ENCODE results near the gene PRR35.
A peak's percentile ranks its signal among the peaks of the same experiment; 100 is the strongest.

PRR35 gene

DNA sequence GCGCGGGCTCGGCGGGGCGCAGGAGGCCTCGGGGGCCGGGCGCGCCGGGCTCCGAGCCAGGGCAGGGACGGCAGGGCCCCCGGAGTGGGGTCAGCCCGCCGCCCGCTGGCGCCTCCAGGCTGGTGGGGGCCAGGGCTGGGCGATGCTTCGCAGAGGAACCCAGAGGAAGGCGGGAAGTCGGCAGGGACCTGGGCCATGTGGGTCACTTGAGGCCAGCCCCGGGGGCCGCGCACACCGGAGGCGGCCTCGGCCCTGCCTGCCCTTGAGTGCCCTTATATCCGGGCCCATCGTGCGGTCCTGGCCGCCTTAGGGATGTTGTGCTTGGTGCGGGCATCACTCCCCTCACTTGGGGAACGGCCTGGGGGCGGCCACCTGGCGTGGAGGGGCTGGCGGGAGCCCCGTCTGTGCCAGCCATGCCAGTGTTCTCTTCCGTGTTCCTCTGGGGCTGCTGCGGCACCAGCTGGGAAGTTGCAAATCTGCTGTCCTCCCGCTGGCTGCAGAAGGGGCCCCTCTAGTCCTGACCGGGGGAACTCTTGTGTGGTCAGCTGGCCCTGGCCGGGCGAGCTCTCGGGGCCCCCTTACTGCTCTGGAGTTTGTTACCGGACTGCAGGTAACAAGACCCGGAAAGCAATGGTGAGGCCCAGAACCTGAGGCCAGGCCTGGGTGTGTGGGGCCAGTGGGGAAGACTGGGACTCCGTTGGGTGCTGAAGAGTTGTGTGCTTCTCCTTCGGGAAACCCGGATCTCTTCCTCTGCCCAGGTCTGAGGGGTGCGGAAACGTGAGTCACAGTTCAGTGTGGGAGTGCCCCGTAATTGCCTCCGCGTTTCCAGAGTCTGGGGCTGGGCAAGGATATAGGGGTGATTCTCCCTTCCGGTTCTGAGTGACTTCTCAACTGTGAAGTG lies 31.8 kb upstream of the PRR35 start:
- DNase-seq: peak in 4 of 6 experiments; percentile 13 to 51 (median 28)

- DNase-seq: peak in 1 of 6 experiments; percentile 39
Measured at GRCh38 chr16:529012-529575, 31.1 kb upstream of the PRR35 start.

DNA sequence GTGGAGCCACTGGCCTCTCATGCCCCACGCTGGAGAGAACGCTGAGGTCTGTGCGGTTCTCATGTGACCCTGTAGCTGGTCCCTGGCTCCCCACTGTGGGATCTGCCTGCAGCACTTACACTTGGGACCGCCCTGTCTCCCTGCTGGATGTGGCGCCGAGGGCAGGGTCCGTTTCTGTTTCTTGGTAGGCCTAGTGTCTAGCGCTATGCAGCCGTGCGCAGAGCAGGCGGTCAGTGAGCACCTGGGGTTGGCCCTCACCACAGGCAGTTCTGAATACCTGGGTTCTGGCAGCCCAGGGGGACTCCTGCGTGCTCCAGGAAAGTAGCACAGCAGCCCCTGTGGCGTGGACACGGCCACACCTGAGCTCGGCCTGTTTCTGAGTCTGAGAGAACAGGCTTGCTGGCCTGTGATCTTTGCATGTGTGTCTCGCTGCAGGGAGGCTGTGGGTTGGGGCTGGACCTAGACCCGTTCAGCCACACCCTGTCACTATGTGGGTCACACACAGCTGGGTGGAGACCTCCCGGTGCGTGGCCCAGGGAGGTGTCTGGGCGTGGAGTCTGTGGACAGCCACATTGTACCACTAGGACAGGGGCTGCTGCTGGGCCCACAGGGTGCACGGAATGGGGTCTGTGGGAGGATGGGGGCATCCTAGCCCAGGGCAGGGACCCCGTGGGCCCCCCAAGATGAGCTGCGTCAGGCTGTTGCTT lies 29.9 kb upstream of the PRR35 start:
- no peak for DNase-seq

GRCh38 chr16:531494-532125 lies 28.6 kb upstream of the PRR35 start:
- DNase-seq: no peak

GRCh38 chr16:533391-534123 lies 26.6 kb upstream of the PRR35 start:
- DNase-seq: no peak

GRCh38 chr16:534135-534534 lies 26.1 kb upstream of the PRR35 start:
- DNase-seq: no peak

GRCh38 chr16:534856-535445 lies 25.2 kb upstream of the PRR35 start:
- DNase-seq: no peak

- no peak for DNase-seq
Measured at GRCh38 chr16:535446-536405, 24.5 kb upstream of the PRR35 start.

DNA sequence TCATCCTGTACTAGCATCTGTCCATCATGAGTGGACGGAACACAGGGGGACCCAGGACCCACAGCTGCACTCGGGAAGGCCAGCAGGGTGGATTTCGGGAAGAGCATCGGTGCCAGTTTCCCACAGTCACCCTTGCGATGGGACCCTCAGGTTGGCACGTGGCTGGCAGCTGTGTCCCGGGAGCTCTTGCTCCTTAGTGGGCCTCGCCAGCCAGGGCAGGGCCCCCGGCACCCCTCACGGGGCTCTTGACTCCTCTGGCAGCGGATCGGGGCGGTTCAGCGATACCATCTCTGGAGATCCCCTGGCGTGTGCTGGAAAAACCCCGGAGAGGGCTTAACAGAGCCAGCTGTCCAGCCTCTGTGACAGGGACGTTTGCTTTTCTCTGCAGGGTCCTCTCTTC lies 23.4 kb upstream of the PRR35 start:
- no peak for DNase-seq

DNA sequence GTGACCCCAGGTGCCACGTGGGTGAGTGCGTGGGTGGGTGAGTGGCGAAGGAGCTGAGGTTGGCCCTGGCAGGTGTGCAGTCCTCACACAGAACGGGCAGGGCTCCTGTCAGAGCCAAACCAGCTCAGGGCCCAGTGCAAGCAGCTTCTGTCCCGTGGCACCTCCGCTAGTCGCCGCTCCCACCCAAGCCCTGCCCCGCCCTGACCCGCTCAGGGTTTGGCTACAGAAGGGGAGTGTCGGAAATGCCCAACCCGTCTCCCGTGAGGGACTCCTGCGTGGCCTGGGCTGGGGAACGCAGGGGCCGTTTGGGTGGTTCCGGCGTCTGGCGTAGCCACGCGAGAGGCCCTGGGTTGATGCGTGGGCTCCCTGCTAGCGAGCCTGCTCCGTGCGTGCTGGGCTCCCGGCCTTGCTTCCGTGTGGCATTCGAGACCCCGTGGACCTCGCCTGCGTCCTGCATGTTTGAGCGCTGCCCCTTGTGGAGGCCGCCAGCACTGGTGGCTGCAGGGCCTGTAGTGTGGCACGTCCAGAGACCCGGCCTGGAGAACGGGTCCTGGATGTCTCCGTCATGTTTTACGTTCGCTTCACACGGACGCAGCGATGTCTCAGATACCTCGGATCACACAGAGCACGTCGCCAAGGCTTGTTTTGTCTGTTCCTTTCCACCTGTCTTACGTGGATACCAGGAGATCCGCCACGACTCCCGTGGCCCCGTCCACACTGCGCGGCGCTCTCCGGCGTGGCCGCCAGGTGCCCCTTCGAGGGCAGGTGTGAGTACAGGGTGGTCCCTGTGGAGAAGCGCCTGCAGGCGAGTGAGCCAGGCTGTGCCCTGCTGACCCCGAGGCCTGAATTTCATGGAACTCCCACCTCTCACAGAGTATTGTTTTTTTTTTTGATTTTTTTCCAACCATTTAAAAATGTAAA lies 22.5 kb upstream of the PRR35 start:
- DNase-seq: no peak

DNA sequence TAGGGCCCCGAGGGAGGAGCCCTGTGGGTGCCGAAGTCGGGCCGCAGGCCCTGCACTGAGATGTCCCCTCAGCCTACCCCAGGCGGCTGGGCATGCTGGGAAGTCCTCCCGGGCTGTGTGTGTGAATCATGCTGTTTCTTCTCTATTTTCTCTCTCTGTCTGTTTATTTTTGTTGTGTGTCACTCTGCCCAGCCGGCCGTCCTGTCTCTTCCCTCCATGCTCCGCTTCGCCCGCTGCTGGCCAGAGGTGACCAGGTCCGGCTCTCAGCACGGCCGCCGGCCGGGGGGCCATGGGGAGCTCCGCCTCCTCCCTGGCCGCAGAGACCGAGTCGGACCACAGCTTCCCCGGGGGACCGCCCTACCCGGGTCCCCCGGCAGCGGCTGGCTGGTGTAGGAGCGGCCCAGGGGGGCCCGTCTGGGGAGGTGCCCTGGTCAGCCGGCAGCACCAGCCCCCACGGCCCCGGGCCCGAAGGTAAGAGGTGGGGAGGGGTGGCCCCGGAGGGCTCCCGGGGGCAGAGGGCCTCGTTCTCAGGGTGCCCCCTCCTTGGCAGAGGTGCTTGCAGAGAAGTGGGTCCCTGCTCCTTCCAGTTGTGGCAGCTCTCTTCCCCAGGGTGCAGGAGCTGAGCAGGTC lies 20.2 kb upstream of the PRR35 start:
- DNase-seq: no peak

- DNase-seq: no peak
Measured at GRCh38 chr16:540645-541340, 19.4 kb upstream of the PRR35 start.

DNA sequence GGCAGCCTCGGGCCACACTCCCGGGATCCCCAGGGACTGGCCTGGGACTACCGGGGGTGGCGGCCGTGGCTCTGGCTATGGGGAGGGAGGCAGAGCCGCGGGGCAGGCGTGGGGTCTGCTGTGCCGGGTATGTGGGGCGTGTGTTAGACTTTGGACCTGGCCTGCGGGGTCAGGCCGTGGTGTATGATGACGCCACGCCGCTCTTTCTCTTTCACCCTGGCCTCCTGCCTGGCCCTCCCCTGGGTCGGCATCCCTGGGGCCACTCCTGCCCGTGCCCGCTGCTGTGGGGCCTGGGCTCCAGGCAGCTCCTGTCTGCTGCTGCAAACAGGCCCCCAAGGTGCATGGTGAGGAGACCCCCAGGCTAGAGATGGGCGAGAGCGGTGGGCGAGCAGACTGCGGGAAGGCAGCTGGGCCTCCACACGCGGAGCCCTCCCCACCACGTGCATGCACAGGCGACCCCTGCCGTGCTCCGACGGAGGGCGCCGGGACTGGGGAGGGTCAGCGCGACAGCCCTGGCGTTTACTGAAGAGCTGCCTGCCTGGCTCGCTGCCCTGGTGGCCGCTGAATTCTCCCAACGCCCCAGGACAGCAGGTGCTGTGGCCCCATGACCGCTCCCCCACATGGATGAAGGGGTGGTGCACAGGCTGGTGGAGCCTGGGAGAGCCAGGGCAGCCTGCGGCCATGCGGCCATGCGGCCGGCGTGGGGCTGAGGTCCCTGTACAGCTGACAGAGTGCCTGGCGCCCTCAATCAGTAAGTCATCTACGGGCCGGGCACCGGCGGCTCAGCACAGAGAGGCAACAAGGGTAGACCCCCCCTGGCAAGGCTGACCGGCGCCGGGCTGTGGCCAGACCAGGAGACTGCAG lies 16.7 kb upstream of the PRR35 start:
- DNase-seq: no peak

DNA sequence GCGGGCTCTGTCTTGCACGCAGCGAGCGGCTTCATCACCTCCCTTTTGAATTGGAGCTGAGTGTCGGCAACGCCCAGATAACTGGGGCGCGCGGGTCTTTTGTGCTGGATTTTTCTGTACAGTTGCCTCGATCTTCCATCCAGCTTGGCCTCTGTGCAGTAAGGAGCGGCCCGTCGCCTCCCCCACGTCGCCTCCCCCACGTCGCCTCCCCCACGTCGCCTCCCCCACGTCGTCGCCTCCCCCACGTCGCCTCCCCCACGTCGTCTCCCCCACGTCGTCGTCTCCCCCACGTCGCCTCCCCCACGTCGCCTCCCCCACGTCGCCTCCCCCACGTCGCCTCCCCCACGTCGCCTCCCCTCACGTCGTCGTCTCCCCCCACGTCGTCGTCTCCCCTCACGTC lies 15.7 kb upstream of the PRR35 start:
- no peak for DNase-seq

DNA sequence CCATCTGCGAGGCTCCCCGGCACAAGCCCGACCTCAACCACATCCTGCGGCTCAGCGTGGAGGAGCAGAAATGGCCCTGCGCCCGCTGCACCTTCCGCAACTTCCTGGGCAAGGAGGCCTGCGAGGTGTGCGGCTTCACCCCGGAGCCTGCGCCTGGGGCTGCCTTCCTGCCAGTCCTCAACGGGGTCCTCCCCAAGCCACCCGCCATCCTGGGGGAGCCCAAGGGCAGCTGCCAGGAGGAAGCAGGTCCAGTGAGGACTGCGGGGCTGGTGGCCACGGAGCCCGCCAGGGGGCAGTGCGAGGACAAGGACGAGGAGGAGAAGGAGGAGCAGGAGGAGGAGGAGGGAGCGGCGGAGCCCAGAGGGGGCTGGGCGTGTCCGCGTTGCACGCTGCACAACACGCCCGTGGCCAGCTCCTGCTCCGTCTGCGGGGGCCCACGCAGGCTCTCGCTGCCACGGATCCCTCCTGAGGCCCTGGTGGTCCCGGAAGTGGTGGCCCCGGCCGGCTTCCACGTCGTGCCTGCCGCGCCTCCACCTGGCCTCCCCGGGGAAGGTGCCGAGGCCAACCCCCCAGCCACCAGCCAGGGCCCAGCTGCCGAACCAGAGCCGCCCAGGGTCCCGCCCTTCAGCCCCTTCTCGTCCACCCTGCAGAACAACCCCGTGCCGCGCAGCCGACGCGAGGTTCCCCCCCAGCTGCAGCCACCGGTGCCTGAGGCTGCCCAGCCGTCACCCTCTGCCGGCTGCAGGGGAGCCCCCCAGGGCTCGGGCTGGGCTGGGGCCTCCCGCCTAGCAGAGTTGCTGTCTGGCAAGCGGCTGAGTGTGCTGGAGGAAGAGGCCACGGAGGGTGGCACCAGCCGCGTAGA lies 13.1 kb upstream of the PRR35 start:
- DNase-seq: peak; percentile 17 to 61 (median 37)

GRCh38 chr16:548586-548985 lies 11.6 kb upstream of the PRR35 start:
- DNase-seq: no peak

Data from stimulated activated naive CD4-positive, alpha-beta T cell (primary cell).